Endothelial cell of umbilical vein (primary cell): Measurements from ENCODE around the gene AURKAIP1. TPM values are rescaled to one million over a fixed set of nuclear protein-coding genes. Genes with fewer than 3 reads are reported as not detected.

Experiments
- BruUV-seq: library from RNA; stranded (reverse); fragments of 400-500 nt; replicated peaks from 2 replicates; lab custom pipeline; 2021; lab: Mats Ljungman, UMichigan
- CTCF ChIA-PET: fragments of 300-600, 350-600 bp; sonication (Branson Sonifier 250); formaldehyde crosslinking; loops from one replicate; lab custom pipeline; 2021; ENCODE audit warnings: antibody characterized with exemption, inconsistent platforms; lab: Charles Lee
- POLR2A ChIA-PET: fragments of 300-600, 350-600 bp; sonication (Branson Sonifier 250); formaldehyde crosslinking; loops from one replicate; lab custom pipeline; 2021; ENCODE audit warnings: antibody characterized with exemption, inconsistent platforms; lab: Charles Lee
- DNase-seq: peaks from one replicate; pipeline ENCODE4 v3.0.0-alpha.2; 2011; ENCODE audit warnings: low read depth, low spot score
- FAIRE-seq: peaks from 2 replicates; lab custom pipeline; 2011; peaks lifted over from hg19 to GRCh38; lab: Jason Lieb, UNC
- H2AFZ ChIP-seq: 2 replicates; pipeline ENCODE4 v1.6.0; 2012; ENCODE audit warnings: low read depth, low read length, control low read depth, inconsistent platforms
- H3K27ac ChIP-seq: 2 replicates; pipeline ENCODE4 v1.5.1; 2011; ENCODE audit warnings: low read depth, mild to moderate bottlenecking, control low read depth, low read length, moderate library complexity; ENCODE audit not compliant: insufficient read depth
- H3K27me3 ChIP-seq, 2 experiments: 2 replicates each; pipeline versions ENCODE4 v1.6.0 to v1.6.1; 2011; ENCODE audit warnings: low read length in 2 of 2, mixed read lengths in 1 of 2; ENCODE audit not compliant: control insufficient read depth in 2 of 2, insufficient read depth in 2 of 2
- H3K36me3 ChIP-seq, 2 experiments: 2 replicates in 1 of 2; 3 replicates in 1 of 2; pipeline ENCODE4 v1.5.1; 2011; ENCODE audit warnings: low read length in 2 of 2, mild to moderate bottlenecking in 1 of 2, moderate library complexity in 1 of 2; ENCODE audit not compliant: control insufficient read depth in 2 of 2, insufficient read depth in 2 of 2; ENCODE audit errors: extremely low read depth in 1 of 2
- H3K4me1 ChIP-seq: 3 replicates; pipeline ENCODE4 v1.5.1; 2011; ENCODE audit warnings: mild to moderate bottlenecking, low read length; ENCODE audit not compliant: control insufficient read depth, insufficient read depth; ENCODE audit errors: extremely low read depth
- H3K4me2 ChIP-seq: 2 replicates; pipeline ENCODE4 v1.6.1; 2011; ENCODE audit warnings: low read length, control low read depth, mixed read lengths; ENCODE audit not compliant: insufficient read depth
- H3K4me3 ChIP-seq, 3 experiments: fragments of 200-600 bp in 1 of 3; sonication (generic), shearing (Covaris generic) in 1 of 3; replicated peaks in 1 of 3; 2 replicates each; pipeline ENCODE4 v1.5.1; 2011 to 2016; ENCODE audit warnings: control low read depth in 3 of 3, low read length in 3 of 3, mild to moderate bottlenecking in 2 of 3, inconsistent platforms in 1 of 3, low read depth in 1 of 3, moderate library complexity in 1 of 3; ENCODE audit not compliant: insufficient read depth in 1 of 3
- H3K79me2 ChIP-seq: 2 replicates; pipeline ENCODE4 v1.6.0; 2012; ENCODE audit warnings: low read length, inconsistent platforms; ENCODE audit not compliant: control insufficient read depth, insufficient read depth
- H3K9ac ChIP-seq: replicated peaks from 2 replicates; pipeline ENCODE3; 2011; ENCODE audit warnings: low read length, control low read depth; ENCODE audit not compliant: insufficient read depth; ENCODE audit errors: extremely low read depth
- H3K9me1 ChIP-seq: replicated peaks from 3 replicates; pipeline ENCODE4 v1.6.0; 2011; ENCODE audit warnings: mild to moderate bottlenecking, low read length; ENCODE audit not compliant: control insufficient read depth, insufficient read depth; ENCODE audit errors: extremely low read depth
- H3K9me3 ChIP-seq: replicated peaks from 2 replicates; pipeline ENCODE4 v1.5.1; 2012; ENCODE audit warnings: low read length, inconsistent platforms; ENCODE audit not compliant: control insufficient read depth, insufficient read depth
- H4K20me1 ChIP-seq: replicated peaks from 2 replicates; pipeline ENCODE3; 2011; ENCODE audit warnings: mild to moderate bottlenecking, low read length; ENCODE audit not compliant: control insufficient read depth, insufficient read depth; ENCODE audit errors: extremely low read depth
- CTCF ChIP-seq, 2 donors: IDR thresholded peaks; 1 replicate in 1 of 2; 2 replicates in 1 of 2; pipeline ENCODE4 v1.5.1; 2011; ENCODE audit warnings: low read length in 2 of 2, mild to moderate bottlenecking in 2 of 2, moderate library complexity in 2 of 2, control low read depth in 1 of 2, inconsistent platforms in 1 of 2, low read depth in 1 of 2; ENCODE audit not compliant: insufficient read depth in 1 of 2; ENCODE audit errors: extremely low read depth in 1 of 2
- EZH2 ChIP-seq: IDR thresholded peaks from 2 replicates; pipeline ENCODE4 v1.6.1; 2012; ENCODE audit warnings: borderline replicate concordance, low read depth, mild to moderate bottlenecking, moderate library complexity, low read length, inconsistent platforms; ENCODE audit not compliant: severe bottlenecking
- FOS ChIP-seq: IDR thresholded peaks from 2 replicates; pipeline ENCODE4 v1.6.1; 2011; ENCODE audit warnings: mild to moderate bottlenecking, low read length, moderate library complexity, borderline replicate concordance; ENCODE audit not compliant: insufficient read depth
- GATA2 ChIP-seq: IDR thresholded peaks from 2 replicates; pipeline ENCODE4 v1.7.0; 2011; ENCODE audit warnings: low read depth, mild to moderate bottlenecking, moderate library complexity, mixed read lengths, low read length; ENCODE audit not compliant: insufficient read length, insufficient read depth
- JUN ChIP-seq: IDR thresholded peaks from 2 replicates; pipeline ENCODE4 v1.6.1; 2011; ENCODE audit warnings: borderline replicate concordance, low read depth; ENCODE audit not compliant: insufficient read length, insufficient read depth
- MAX ChIP-seq: IDR thresholded peaks from 2 replicates; pipeline ENCODE4 v1.6.1; 2011; ENCODE audit not compliant: insufficient read depth, insufficient read length
- MYC ChIP-seq: IDR thresholded peaks from one replicate; pipeline ENCODE4 v1.6.1; 2011; ENCODE audit warnings: mild to moderate bottlenecking, low read depth, low read length
- POLR2A ChIP-seq: IDR thresholded peaks from 2 replicates; pipeline ENCODE4 v1.6.1; 2012; ENCODE audit warnings: low read depth, mild to moderate bottlenecking, control low read depth, low read length
- POLR2AphosphoS5 ChIP-seq: IDR thresholded peaks from 2 replicates; pipeline ENCODE4 v1.6.1; 2012; ENCODE audit warnings: low read depth, mild to moderate bottlenecking, control low read depth, low read length, moderate library complexity; ENCODE audit not compliant: insufficient read depth
- dilution Hi-C: fragments of 300-500 bp; cut with MboI; formaldehyde crosslinking; loops from one replicate; pipeline ENCODE4 v1.15.0; 2019; ENCODE audit warnings: low sequenced_read_pairs; ENCODE audit not compliant: extremely low pct_ligation_motif_present
- intact Hi-C: fragments of 100-400 bp; cut with micrococcal nuclease; formaldehyde crosslinking; loops from one replicate; pipeline ENCODE4 v1.10.0; 2022
- polyA plus RNA-seq, 4 experiments: library from polyadenylated mRNA; depleted of rRNA in 3 of 4; stranded (reverse) in 3 of 4; unstranded in 1 of 4; fragments of >200 nt; gene quantifications; 2 replicates each; pipeline versions ENCODE4 v1.2.1 to v1.2.3, GENCODE V29; 2011 to 2012; ENCODE audit warnings: missing spikeins in 1 of 4
- total RNA-seq: library from RNA; stranded (reverse); gene quantifications from 2 replicates; pipeline ENCODE4 v1.2.3, GENCODE V29; 2021

Gene AURKAIP1
- total and polyA plus RNA-seq, 2 donors (not counting 3 experiments of a cell fraction or from before 2014, with no cell fraction given), result 73.3 to 151 TPM

GRCh38 chr1:1359308-1359663, 15.7 kb downstream of the AURKAIP1 start:
- no peaks in the 10 kb centered on the region for H3K79me2 ChIP-seq
- no peak overlapping the region for H2AFZ ChIP-seq
- no peak overlapping the region for H3K9ac ChIP-seq
- H3K4me3 ChIP-seq, result no peak overlapping the region
- ChIA-PET POLR2A (no interaction called here), CTCF (no interaction called here)
- no peaks in the 10 kb centered on the region for H3K9me1 ChIP-seq
- no peak overlapping the region for H3K4me2 ChIP-seq
- DNase-seq (no peak), FAIRE-seq (no peak)
- dilution Hi-C loops (no loop called here), intact Hi-C loops (no loop called here)
- no peak overlapping the region for H3K27ac ChIP-seq
- TF ChIP-seq CTCF (IDR thresholded peaks at IDR 0.05; ENCODE audit: extremely low read depth in 1 of 2, insufficient read depth in 1 of 2, low read depth in 1 of 2, low read length in 2 of 2), result no peak
- no peak for TF ChIP-seq POLR2A
- no peak for TF ChIP-seq FOS
- no peak for TF ChIP-seq MAX
- TF ChIP-seq JUN, result no peak
- no peak for TF ChIP-seq MYC
- TF ChIP-seq GATA2, result no peak
- TF ChIP-seq EZH2, result no peak
- no peak for TF ChIP-seq POLR2AphosphoS5
- no peaks in the 10 kb centered on the region for H3K9me3 ChIP-seq
- H3K36me3 ChIP-seq, result no peaks in the 10 kb centered on the region
- BruUV-seq, result no TSS peak
- peaks cover 6 to 9% of the 10 kb centered on the region in 2 experiments for H3K27me3 ChIP-seq
- H3K4me1 ChIP-seq, result no peaks in the 10 kb centered on the region
- H4K20me1 ChIP-seq, result no peaks in the 10 kb centered on the region
